HG02759 (cell line): Measurements from ENCODE around the gene CYS1.
"Not testable (repeated sequence)": the region's sequence is repeated elsewhere in the genome, so short reads cannot be mapped to it uniquely, and the experiment has no call there.

Experiments
- ATAC-seq: cut with Tn5 transposase; IDR thresholded peaks from one replicate; pipeline ENCODE4 v1.9.1; 2021; ENCODE audit warnings: mild to moderate bottlenecking, moderate library complexity; ENCODE audit not compliant: unreplicated experiment

The CYS1 gene

GRCh38 chr2:10016001-10016801 is 64.0 kb downstream of the CYS1 start:
- ATAC-seq, result no peak

GRCh38 chr2:10015376-10015989 is 64.7 kb downstream of the CYS1 start:
- not testable (repeated sequence) for ATAC-seq

GRCh38 chr2:10014418-10015190 is 65.6 kb downstream of the CYS1 start:
- ATAC-seq, result no peak

GRCh38 chr2:10013651-10014417 is 66.4 kb downstream of the CYS1 start:
- not testable (repeated sequence) for ATAC-seq

GRCh38 chr2:10012963-10013461 is 67.2 kb downstream of the CYS1 start:
- no peak for ATAC-seq

- not testable (repeated sequence) for ATAC-seq
Observed at GRCh38 chr2:10012366-10012962, 67.7 kb downstream of the CYS1 start.

GRCh38 chr2:10011606-10012325 is 68.4 kb downstream of the CYS1 start:
- not testable (repeated sequence) for ATAC-seq

- ATAC-seq, result not testable (repeated sequence)
Observed at GRCh38 chr2:10010861-10011605, 69.2 kb downstream of the CYS1 start.

- no peak for ATAC-seq
Observed at GRCh38 chr2:10009811-10010781, 70.1 kb downstream of the CYS1 start.

GRCh38 chr2:10009271-10009810 is 70.9 kb downstream of the CYS1 start:
- ATAC-seq, result no peak

- no peak for ATAC-seq
Observed at GRCh38 chr2:10008809-10009176, 71.4 kb downstream of the CYS1 start.

- no peak for ATAC-seq
Observed at GRCh38 chr2:10007921-10008808, 72.0 kb downstream of the CYS1 start.

GRCh38 chr2:10007435-10007834 is 72.8 kb downstream of the CYS1 start:
- ATAC-seq, result no peak
